GM19467 (cell line): ENCODE results near the gene IFTAP.

Experiments
- ATAC-seq: cut with Tn5 transposase; IDR thresholded peaks from one replicate; pipeline ENCODE4 v1.9.1; 2021; ENCODE audit warnings: mild to moderate bottlenecking, moderate library complexity; ENCODE audit not compliant: unreplicated experiment

The IFTAP gene

DNA sequence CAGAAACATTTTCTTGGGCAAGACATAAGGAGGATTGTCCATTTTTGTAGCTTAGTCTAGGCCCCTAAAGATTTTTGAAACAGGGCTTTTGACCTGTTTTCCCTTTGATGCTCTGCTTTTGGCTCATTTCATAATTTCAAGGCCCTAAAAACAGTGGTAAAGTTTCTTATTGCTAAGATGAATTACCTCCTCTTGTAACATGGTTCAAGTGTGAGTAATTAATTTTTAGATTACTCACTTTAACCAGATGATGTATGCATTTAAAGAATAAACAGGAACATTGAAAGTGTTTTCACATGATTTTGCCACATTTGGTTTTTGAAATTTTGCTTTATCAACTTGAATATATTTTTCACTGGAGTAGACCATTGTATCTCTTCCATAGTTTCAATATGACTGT lies 2.6 kb downstream of the IFTAP start:
- ATAC-seq, result no peak

GRCh38 chr11:36598051-36598450 lies 3.7 kb downstream of the IFTAP start, which contains the start of gene RAG2:
Gene RAG2, minus strand, starts transcription at chr11:36598236. Its CDS starts 4,068 bp downstream, at chr11:36594168.
- no peak for ATAC-seq

DNA sequence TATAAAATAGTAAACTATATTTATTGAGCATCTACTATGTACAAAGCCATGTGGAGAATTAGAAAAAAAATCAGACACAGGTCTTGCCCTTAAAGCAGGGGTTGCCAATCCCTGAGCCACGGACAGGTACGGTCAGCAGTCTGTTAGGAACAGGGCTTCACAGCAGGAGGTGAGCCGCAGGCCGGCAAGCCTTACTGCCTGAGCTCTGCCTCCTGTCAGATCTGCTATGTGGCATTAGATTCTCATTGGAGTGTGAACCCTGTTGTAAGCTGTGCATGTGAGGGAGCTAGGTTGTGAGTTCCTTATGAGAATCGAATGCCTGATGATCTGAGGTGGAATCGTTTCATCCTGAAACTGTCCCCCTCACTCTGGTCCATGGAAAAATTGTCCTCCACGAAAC lies 5.9 kb downstream of the IFTAP start:
- ATAC-seq, result no peak

DNA sequence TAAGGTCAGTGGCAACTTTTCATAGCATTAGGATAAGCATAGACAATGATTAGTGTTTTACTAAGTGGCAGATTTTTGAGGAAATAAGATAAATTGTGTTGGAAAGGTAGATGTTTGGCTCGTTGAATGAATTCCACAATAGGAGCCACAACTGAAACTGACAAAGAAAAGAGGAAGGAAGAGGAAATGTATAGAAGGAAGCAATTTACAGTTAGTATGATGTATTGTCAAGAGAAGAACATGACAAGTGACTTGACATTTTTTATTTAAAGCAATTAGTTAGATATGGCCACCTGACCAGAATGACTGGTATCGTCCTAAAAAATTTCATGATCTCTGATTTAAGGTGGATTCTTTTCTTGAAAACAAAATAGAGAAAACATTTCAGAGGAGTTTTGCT lies 6.9 kb downstream of the IFTAP start:
- no peak for ATAC-seq

- ATAC-seq, result no peak
Measured at GRCh38 chr11:36602135-36602534, 7.8 kb downstream of the IFTAP start.

- ATAC-seq, result no peak
Measured at GRCh38 chr11:36605221-36606216, 11.2 kb downstream of the IFTAP start.

DNA sequence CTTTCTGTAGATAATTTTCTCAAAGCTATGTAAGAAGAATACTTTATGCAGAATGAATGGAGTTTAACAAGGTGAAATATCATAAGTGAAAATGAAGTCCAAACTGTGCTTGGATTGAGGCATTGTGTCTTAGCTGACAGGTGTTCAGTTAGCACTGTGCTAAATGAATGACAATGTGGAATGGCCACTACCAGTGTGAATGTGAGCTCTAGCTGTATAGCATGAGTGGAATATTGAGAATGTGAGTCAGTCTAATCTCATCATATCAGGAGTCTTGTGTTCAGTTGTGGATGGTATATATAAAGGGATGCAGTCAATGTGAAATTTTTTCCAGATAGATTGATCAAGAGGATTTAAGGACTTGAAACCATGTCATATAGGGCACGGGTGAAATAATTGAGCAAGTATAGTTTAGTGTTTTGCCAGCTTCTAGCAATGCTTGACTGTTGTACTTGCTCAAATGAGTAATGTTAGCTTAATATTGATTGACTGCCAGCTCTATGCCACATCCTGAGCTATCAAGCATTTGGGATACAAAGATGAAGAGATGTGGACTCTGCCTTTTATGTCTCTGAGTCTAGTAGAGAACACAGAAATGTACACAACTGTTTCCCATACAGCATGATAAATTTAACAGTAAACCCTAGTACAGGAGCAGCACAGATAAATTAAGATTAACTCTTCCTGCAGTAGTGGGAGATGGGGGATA lies 14.3 kb downstream of the IFTAP start:
- no peak for ATAC-seq

- no peak for ATAC-seq
Measured at GRCh38 chr11:36609383-36609782, 15.1 kb downstream of the IFTAP start.

DNA sequence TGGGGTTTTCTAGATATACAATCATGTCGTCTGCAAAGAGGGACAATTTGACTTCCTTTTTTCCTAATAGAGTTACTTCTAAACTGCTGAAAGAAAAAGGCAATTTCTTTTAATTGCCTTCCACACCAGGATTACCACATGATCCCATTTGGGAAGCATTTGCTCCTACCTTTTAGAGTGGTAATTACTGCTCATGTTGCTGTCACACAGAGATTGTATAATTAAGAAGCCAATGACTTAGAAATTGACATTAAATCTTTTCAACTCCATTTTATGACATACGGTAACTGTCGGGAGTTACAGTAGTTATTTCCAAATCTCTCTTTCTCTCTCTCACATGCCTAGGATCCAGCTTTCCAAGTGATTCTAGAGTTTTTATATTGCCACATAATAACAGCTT lies 21.5 kb downstream of the IFTAP start:
- no peak for ATAC-seq

DNA sequence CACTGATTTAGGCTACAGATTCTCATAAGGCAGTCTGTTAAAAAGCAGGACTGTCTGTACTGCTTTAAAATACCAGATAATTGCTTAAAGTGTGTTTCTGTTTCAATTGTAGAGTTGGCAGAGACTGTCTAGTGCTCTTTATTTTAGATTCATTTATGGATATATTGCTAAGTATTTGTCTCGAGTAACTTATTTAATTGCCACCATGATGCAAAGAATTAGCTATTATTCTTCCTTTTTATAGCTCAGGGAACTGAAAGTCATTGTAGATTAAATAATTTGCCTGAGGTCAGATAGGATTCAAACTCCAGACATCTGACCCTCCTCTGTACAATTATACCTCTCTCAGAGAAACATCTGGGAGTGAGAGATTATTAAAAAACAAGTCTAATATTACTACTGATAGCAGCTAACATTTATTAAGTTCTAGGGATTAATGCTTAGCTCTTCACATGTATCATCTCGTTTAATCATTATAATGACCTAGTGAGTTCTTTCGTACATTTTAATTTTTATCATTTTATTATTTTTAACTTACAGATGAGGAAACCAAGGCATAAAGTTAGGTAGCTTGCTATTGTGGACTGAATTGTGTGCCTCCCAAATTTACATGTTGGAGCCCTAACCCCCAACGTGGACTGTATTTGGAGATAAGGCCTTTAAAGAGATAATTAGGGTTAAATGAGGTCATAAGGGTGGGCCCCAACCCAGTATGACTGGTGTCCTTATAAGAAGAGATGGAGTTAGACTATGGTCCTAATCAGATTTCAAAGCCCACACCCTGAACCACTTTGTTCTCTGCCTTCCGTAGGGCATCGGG lies 23.5 kb downstream of the IFTAP start:
- no peak for ATAC-seq

GRCh38 chr11:36618363-36619047 lies 24.2 kb downstream of the IFTAP start:
- ATAC-seq, result no peak

GRCh38 chr11:36619502-36619901 lies 25.2 kb downstream of the IFTAP start:
- no peak for ATAC-seq

GRCh38 chr11:36620246-36620645 lies 25.9 kb downstream of the IFTAP start:
- ATAC-seq, result no peak

- ATAC-seq, result no peak
Measured at GRCh38 chr11:36622431-36623136, 28.3 kb downstream of the IFTAP start.

DNA sequence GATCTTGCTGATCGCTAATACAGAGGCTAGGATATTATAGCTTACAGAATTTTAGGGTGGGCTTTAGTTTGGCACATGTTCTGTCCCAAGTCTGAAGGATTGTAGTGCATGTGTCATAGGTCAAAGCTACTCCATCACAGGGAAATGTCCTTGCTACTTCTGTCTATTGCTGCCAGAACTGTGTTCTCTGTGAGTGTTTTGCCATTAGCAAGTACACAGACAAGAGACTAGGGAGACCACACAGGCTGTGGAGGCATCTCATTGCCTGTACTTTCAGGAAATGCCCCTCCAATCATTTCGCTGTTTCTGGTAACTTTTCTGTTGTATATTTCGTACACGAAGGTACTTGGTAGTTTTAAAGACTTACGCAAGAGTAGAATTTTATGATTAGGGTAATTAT lies 29.2 kb downstream of the IFTAP start:
- ATAC-seq, result no peak

DNA sequence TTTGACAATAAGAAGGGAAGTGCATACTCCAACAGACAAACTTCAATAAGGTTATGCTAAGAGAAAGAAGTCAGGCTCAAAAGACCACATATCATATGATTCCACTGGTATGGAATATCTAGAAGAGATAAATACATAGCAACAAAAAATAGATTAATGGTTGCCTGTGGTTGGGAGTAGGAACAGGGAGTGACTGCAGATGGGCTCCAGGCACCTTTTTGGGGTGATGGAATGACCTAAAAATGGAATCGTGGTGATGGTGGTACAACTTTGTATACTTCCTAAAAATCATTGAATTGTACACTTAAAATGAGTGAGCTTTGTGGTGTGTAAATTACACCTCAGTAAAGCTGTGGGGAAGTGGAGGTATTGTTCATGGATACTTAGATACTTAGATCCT lies 32.7 kb downstream of the IFTAP start:
- ATAC-seq, result no peak

DNA sequence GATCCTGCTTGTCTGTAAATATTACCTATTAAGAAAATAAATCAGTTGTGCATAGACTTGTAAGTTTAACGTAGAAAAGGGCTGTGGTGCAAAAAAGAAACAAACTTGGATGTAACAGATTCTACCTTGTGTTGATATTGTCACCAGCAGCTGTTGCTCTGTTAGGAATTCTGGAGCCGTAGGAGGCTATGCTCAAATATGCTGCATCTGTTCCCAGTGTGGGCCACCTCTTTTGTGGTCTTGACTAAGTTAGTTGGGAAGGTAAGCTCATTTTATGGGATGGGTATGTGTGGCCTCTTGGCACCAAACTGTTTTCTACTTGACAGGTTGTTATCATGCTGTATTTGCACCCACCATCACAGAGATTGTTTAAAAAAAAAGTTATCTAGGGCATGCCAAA lies 33.2 kb downstream of the IFTAP start:
- ATAC-seq, result no peak

- ATAC-seq, result no peak
Measured at GRCh38 chr11:36628141-36628540, 33.8 kb downstream of the IFTAP start.

DNA sequence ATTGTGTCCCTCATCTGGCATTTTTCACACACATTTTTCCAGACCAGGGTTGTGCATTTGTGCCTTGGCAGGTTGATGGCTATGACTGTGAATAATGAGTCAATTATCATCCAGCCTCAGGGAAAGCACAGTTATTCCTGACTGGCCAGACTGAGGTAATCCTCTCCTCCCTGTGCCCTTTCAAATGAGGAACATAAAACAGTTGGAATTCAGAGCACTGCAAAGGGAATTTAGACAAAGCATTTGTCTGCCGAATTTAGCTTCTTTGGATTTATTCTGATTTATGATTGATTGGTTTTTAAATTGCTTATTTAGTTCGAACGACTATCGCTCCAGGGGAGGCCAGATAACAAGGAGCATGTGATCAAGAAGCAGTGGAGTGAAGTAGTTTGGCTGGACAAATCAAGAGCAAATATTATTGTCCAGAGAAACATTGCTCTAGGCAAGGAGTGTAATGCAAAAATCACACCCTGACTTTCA lies 34.5 kb downstream of the IFTAP start:
- no peak for ATAC-seq

GRCh38 chr11:36631774-36632173 lies 37.5 kb downstream of the IFTAP start:
- peak; percentile 65 for ATAC-seq
